Activated CD4-positive, alpha-beta T cell treated with anti-CD3 and anti-CD28 coated beads, Interleukin-2, amount 50 U/mL, for 24 hours (primary cell): Measurements from ENCODE around the gene CSTA.

ENCODE experiments used
- DNase-seq, 2 donors: peaks; one replicate each; pipeline ENCODE4 v3.0.0-alpha.2; 2020; ENCODE audit warnings: low read depth in 1 of 2, low spot score in 1 of 2

CSTA gene

GRCh38 chr3:122377975-122378374, 52.9 kb downstream of the CSTA start:
- DNase-seq = no peak

- DNase-seq = peak; percentile 66 to 81
Observed at GRCh38 chr3:122382888-122383666, 58.0 kb downstream of the CSTA start, which contains the start of gene MIX23. TSS of gene MIX23 (minus strand) at chr3:122383231. CDS start at chr3:122383224, 7 bp downstream.

DNA sequence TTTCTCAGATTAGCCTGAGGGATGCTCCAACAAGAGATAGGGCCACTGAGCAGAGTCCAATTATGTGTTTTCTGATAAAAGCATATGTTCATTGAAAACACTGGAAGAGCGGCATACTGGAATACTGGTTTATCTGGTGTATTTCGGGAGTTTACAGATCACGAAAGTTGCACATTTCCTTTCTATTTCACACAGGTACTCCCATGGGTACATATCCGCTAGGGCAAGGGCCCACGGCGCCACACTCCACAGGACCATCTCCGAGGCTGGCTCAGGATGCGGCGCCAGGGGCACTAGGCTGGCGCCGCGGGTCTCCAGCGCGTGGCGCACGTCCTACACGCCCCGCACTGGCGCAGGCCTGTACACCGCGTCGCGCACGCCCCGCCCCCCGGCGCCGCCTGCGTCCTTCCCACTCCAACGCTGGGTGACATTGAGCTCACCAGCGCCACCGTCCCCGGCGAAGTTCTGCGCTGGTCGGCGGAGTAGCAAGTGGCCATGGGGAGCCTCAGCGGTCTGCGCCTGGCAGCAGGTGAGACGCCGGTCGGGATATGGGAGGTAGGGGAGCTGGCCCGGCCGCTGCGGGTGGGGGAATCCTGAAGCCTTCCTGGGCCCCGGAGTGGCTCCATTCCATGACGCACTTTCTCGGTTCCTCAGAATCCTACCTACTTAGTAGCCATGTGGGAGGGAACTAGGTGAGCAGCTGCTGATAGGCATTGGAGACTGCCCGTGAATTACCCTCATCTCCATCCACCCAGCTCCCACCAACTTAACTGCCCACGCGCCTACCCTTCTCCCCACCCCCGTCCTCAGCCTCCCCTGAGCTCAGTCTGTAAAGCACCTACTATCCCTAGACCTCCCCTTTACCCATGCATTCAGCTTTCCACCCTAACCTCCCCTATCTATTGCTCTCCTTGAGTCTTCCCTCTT, 59.0 kb downstream of the CSTA start, which contains the start of gene FAM162A:
Gene FAM162A (plus strand): TSS at position 412 of the 927 bp plus-strand sequence. CDS start 84 bp downstream, at position 496.
- DNase-seq = peak; percentile 88 to 91

DNA sequence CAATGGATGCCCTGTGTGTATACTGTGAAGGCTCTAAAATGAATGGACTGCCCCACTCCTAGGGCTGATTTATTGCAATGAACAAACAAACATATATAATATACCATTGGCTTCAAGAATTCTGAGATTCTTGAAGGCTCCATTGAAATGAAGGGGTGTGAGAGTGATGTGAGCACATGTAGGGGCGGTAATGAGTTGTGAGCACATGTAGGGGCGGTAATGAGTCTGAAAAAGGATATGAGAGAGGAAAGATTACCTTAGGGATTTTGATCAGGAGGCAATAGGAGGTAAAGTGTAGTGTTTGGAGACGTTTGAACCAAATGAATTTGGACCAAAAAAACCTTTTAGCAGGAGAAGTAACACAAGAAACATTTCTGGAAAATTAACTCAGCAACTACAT, 62.7 kb downstream of the CSTA start:
- no peak for DNase-seq

DNA sequence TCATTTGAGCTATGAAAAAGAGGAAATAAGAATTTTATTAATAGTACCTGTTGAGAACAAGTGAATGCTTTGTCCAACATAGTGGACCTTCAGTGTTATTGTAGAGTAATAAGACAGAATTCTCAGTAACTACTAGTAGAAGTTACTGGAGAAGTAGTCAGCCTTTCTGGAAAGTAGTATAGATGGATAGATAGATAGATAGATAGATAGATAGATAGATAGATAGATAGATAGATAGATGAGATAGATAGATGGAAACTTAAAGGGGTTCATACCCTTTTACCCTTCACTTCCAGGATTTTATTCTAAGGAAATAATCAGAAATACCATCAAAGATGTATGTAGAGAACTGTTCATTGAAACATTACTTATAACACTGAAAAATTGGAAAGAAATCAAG, 64.1 kb downstream of the CSTA start:
- DNase-seq = no peak

DNA sequence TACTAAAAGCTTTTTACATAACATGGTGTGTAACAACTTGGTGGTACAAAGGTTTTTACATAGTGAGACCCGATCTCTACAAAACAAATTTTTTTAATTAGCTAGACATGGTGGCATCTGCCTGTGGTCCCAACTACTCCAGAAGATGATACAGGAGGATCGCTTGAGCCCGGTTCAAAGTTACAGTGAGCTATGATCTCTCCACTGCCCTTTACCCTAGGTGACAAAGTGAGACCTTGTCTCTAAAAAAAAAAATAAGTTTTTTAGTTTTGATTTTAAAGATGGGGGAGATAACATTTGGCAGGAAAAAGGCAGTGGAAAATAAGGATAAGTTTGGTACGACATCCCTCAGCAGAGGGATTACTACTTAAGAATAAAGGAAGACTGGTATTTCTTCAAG, 64.8 kb downstream of the CSTA start:
- no peak for DNase-seq

DNA sequence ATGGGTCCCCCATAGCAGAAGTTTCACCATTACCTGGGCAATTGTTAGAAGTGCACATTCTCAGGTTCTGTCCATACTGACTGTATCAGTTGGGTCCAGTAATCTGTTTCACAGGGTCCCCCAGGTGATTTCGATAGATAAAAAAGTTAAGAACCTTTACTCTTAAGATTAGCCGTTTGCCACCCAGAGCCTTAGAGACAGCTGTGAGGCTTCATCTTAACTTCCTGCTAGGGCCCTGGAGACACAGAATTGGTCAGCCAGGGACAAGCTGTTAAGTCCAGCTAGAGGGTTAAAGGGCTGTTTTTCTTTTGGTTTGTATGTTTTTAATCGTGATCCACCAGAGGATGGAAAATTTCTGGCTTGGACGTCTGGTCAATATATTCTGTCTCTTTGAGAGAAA, 65.6 kb downstream of the CSTA start:
- DNase-seq = no peak
